Measurements from ENCODE around the gene HLA-DQB2.
"Not testable (repeated sequence)": the region's sequence is repeated elsewhere in the genome, so short reads cannot be mapped to it uniquely, and the experiment has no call there.

HLA-DQB2 gene

GRCh38 chr6:32763421-32763820 is at the start of gene HLA-DQB2:
Gene HLA-DQB2, minus strand, starts transcription at chr6:32763532. Its CDS starts 62 bp downstream, at chr6:32763470.
- H3K9ac ChIP-seq (ENCODE audit: low read length), result no peak within 1 kb of the TSS
- no peak within 1 kb of the TSS for H3K4me3 ChIP-seq (ENCODE audit: low read depth in 1 of 2, low read length in 2 of 2)
- no peaks in the 10 kb centered on the region for H3K9me3 ChIP-seq (ENCODE audit: low read length)
- H3K36me3 ChIP-seq (ENCODE audit: insufficient read depth, low read length), result no peaks in the 10 kb centered on the region
- peaks cover 3% of the 10 kb centered on the region in 2 donors for H3K27me3 ChIP-seq (ENCODE audit: control insufficient read depth in 1 of 2, insufficient read depth in 2 of 2, low read length in 2 of 2)
- no peaks in the 10 kb centered on the region for H3K4me1 ChIP-seq (ENCODE audit: insufficient read depth, low read length)
- no peak within 1 kb of the TSS for H3K27ac ChIP-seq (ENCODE audit: low read depth, low read length)

GRCh38 chr6:32809171-32809570 is 45.8 kb upstream of the HLA-DQB2 start:
- Histone ChIP-seq H3K4me3 (ENCODE audit: low read depth in 1 of 2, low read length in 2 of 2) (no peak overlapping the region), H3K27ac (ENCODE audit: low read depth, low read length) (no peak overlapping the region), H3K4me1 (ENCODE audit: insufficient read depth, low read length) (no peaks in the 10 kb centered on the region), H3K9me3 (ENCODE audit: low read length) (no peaks in the 10 kb centered on the region), H3K9ac (ENCODE audit: low read length) (no peak overlapping the region), H3K36me3 (ENCODE audit: insufficient read depth, low read length) (no peaks in the 10 kb centered on the region), H3K27me3 (ENCODE audit: control insufficient read depth in 1 of 2, insufficient read depth in 2 of 2, low read length in 2 of 2) (peaks cover 0 to 10% of the 10 kb centered on the region in 2 donors)

- Histone ChIP-seq H3K27ac (ENCODE audit: low read depth, low read length) (no peak overlapping the region), H3K36me3 (ENCODE audit: insufficient read depth, low read length) (no peaks in the 10 kb centered on the region), H3K27me3 (ENCODE audit: control insufficient read depth in 1 of 2, insufficient read depth in 2 of 2, low read length in 2 of 2) (peaks cover 0 to 10% of the 10 kb centered on the region in 2 donors)
Measured at GRCh38 chr6:32807020-32807580, 43.8 kb upstream of the HLA-DQB2 start.

GRCh38 chr6:32805404-32805803 is 42.1 kb upstream of the HLA-DQB2 start:
- not testable (repeated sequence) for H3K9ac ChIP-seq (ENCODE audit: low read length); H3K9me3 ChIP-seq (ENCODE audit: low read length); H3K4me3 ChIP-seq (ENCODE audit: low read depth in 1 of 2, low read length in 2 of 2); H3K4me1 ChIP-seq (ENCODE audit: insufficient read depth, low read length); H3K27ac ChIP-seq (ENCODE audit: low read depth, low read length); H3K27me3 ChIP-seq (ENCODE audit: control insufficient read depth in 1 of 2, insufficient read depth in 2 of 2, low read length in 2 of 2); H3K36me3 ChIP-seq (ENCODE audit: insufficient read depth, low read length)

More at GRCh38 chr6:32807020-32807580, 43.8 kb upstream of the HLA-DQB2 start:
- H3K4me3 ChIP-seq (ENCODE audit: low read depth in 1 of 2, low read length in 2 of 2), result no peak overlapping the region
- no peak overlapping the region for H3K9ac ChIP-seq (ENCODE audit: low read length)
- H3K4me1 ChIP-seq (ENCODE audit: insufficient read depth, low read length), result no peaks in the 10 kb centered on the region
- H3K9me3 ChIP-seq (ENCODE audit: low read length), result no peaks in the 10 kb centered on the region

GRCh38 chr6:32803416-32803815 is 40.1 kb upstream of the HLA-DQB2 start:
- Histone ChIP-seq H3K9me3 (ENCODE audit: low read length) (no peaks in the 10 kb centered on the region), H3K27ac (ENCODE audit: low read depth, low read length) (no peak overlapping the region), H3K9ac (ENCODE audit: low read length) (no peak overlapping the region), H3K4me1 (ENCODE audit: insufficient read depth, low read length) (no peaks in the 10 kb centered on the region), H3K4me3 (ENCODE audit: low read depth in 1 of 2, low read length in 2 of 2) (no peak overlapping the region), H3K36me3 (ENCODE audit: insufficient read depth, low read length) (no peaks in the 10 kb centered on the region), H3K27me3 (ENCODE audit: control insufficient read depth in 1 of 2, insufficient read depth in 2 of 2, low read length in 2 of 2) (peaks cover 0 to 10% of the 10 kb centered on the region in 2 donors)

- no peaks in the 10 kb centered on the region for H3K9me3 ChIP-seq (ENCODE audit: low read length)
- no peaks in the 10 kb centered on the region for H3K27me3 ChIP-seq (ENCODE audit: control insufficient read depth in 1 of 2, insufficient read depth in 2 of 2, low read length in 2 of 2)
- no peak overlapping the region for H3K9ac ChIP-seq (ENCODE audit: low read length)
- no peak overlapping the region for H3K4me3 ChIP-seq (ENCODE audit: low read depth in 1 of 2, low read length in 2 of 2)
- H3K4me1 ChIP-seq (ENCODE audit: insufficient read depth, low read length), result no peaks in the 10 kb centered on the region
- H3K36me3 ChIP-seq (ENCODE audit: insufficient read depth, low read length), result no peaks in the 10 kb centered on the region
- no peak overlapping the region for H3K27ac ChIP-seq (ENCODE audit: low read depth, low read length)
Measured at GRCh38 chr6:32799740-32800139, 36.4 kb upstream of the HLA-DQB2 start.

GRCh38 chr6:32799168-32799567 is 35.8 kb upstream of the HLA-DQB2 start:
- H3K36me3 ChIP-seq (ENCODE audit: insufficient read depth, low read length), result no peaks in the 10 kb centered on the region
- no peak overlapping the region for H3K27ac ChIP-seq (ENCODE audit: low read depth, low read length)
- no peaks in the 10 kb centered on the region for H3K9me3 ChIP-seq (ENCODE audit: low read length)
- H3K9ac ChIP-seq (ENCODE audit: low read length), result no peak overlapping the region
- H3K4me3 ChIP-seq (ENCODE audit: low read depth in 1 of 2, low read length in 2 of 2), result no peak overlapping the region
- no peaks in the 10 kb centered on the region for H3K27me3 ChIP-seq (ENCODE audit: control insufficient read depth in 1 of 2, insufficient read depth in 2 of 2, low read length in 2 of 2)
- H3K4me1 ChIP-seq (ENCODE audit: insufficient read depth, low read length), result no peaks in the 10 kb centered on the region

- Histone ChIP-seq H3K9ac (ENCODE audit: low read length) (no peak overlapping the region), H3K36me3 (ENCODE audit: insufficient read depth, low read length) (no peaks in the 10 kb centered on the region), H3K9me3 (ENCODE audit: low read length) (no peaks in the 10 kb centered on the region), H3K4me1 (ENCODE audit: insufficient read depth, low read length) (no peaks in the 10 kb centered on the region), H3K4me3 (ENCODE audit: low read depth in 1 of 2, low read length in 2 of 2) (peak overlapping the region in 1 of 2 donors; percentile 23), H3K27me3 (ENCODE audit: control insufficient read depth in 1 of 2, insufficient read depth in 2 of 2, low read length in 2 of 2) (no peaks in the 10 kb centered on the region), H3K27ac (ENCODE audit: low read depth, low read length) (peak overlapping the region; percentile 1)
Measured at GRCh38 chr6:32796848-32797776, 33.8 kb upstream of the HLA-DQB2 start.

GRCh38 chr6:32794510-32794909 is 31.2 kb upstream of the HLA-DQB2 start:
- no peak overlapping the region for H3K9ac ChIP-seq (ENCODE audit: low read length)
- H3K27ac ChIP-seq (ENCODE audit: low read depth, low read length), result no peak overlapping the region
- no peak overlapping the region for H3K4me3 ChIP-seq (ENCODE audit: low read depth in 1 of 2, low read length in 2 of 2)
- H3K4me1 ChIP-seq (ENCODE audit: insufficient read depth, low read length), result no peaks in the 10 kb centered on the region
- H3K27me3 ChIP-seq (ENCODE audit: control insufficient read depth in 1 of 2, insufficient read depth in 2 of 2, low read length in 2 of 2), result peaks cover 0 to 4% of the 10 kb centered on the region in 2 donors
- no peaks in the 10 kb centered on the region for H3K36me3 ChIP-seq (ENCODE audit: insufficient read depth, low read length)
- no peaks in the 10 kb centered on the region for H3K9me3 ChIP-seq (ENCODE audit: low read length)

GRCh38 chr6:32792901-32793435 is 29.6 kb upstream of the HLA-DQB2 start:
- Histone ChIP-seq H3K27me3 (ENCODE audit: control insufficient read depth in 1 of 2, insufficient read depth in 2 of 2, low read length in 2 of 2) (peaks cover 0 to 4% of the 10 kb centered on the region in 2 donors), H3K9me3 (ENCODE audit: low read length) (no peaks in the 10 kb centered on the region), H3K4me3 (ENCODE audit: low read depth in 1 of 2, low read length in 2 of 2) (no peak overlapping the region), H3K4me1 (ENCODE audit: insufficient read depth, low read length) (no peaks in the 10 kb centered on the region), H3K27ac (ENCODE audit: low read depth, low read length) (no peak overlapping the region), H3K36me3 (ENCODE audit: insufficient read depth, low read length) (no peaks in the 10 kb centered on the region), H3K9ac (ENCODE audit: low read length) (no peak overlapping the region)

- H3K4me1 ChIP-seq (ENCODE audit: insufficient read depth, low read length), result no peaks in the 10 kb centered on the region
- H3K9me3 ChIP-seq (ENCODE audit: low read length), result no peaks in the 10 kb centered on the region
- H3K27me3 ChIP-seq (ENCODE audit: control insufficient read depth in 1 of 2, insufficient read depth in 2 of 2, low read length in 2 of 2), result peaks cover 0 to 8% of the 10 kb centered on the region in 2 donors
- no peak overlapping the region for H3K4me3 ChIP-seq (ENCODE audit: low read depth in 1 of 2, low read length in 2 of 2)
- H3K27ac ChIP-seq (ENCODE audit: low read depth, low read length), result no peak overlapping the region
- no peak overlapping the region for H3K9ac ChIP-seq (ENCODE audit: low read length)
- H3K36me3 ChIP-seq (ENCODE audit: insufficient read depth, low read length), result no peaks in the 10 kb centered on the region
Measured at GRCh38 chr6:32790306-32790705, 27.0 kb upstream of the HLA-DQB2 start.
